GM20000 (cell line): ENCODE measurements around the gene CBLC.

Experiments
- DNase-seq: peaks from one replicate; pipeline ENCODE4 v3.0.0; 2012; ENCODE audit warnings: low spot score
- CTCF ChIP-seq: IDR thresholded peaks from 2 replicates; pipeline ENCODE4 v1.5.1; 2012; ENCODE audit warnings: mild to moderate bottlenecking, control low read depth; ENCODE audit errors: extremely low read depth, missing control alignments

CBLC gene

DNA sequence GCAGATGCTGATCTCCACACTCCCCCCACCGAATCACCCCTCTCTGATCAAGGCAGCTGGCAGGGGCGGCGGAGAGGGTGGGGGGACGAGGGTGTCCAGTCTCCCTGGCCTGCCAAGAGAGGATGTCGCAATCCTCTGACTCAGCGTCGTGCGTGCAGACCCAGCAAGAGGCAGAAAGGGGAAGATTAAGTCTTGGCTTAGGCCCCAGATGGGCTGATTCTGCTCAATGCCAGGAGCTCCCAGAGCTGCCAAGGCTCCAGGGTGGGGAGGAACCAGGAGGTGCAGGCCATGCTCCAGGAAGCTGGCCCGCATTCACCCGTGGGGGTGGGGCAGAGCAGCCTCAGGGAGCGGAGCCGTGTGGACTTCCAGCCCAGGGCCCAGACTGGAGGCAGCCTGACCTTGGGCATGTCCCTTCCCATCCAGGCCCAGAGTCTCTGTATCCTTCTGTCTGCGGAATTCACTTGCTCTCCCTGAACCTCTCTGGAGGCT lies 35.8 kb upstream of the CBLC start:
- DNase-seq: no peak
- TF ChIP-seq CTCF: no peak

- no peak for TF ChIP-seq CTCF
- DNase-seq: no peak
Observed at GRCh38 chr19:44742330-44743061, 35.2 kb upstream of the CBLC start.

GRCh38 chr19:44744871-44745332 lies 32.8 kb upstream of the CBLC start:
- DNase-seq: no peak
- TF ChIP-seq CTCF: no peak

DNA sequence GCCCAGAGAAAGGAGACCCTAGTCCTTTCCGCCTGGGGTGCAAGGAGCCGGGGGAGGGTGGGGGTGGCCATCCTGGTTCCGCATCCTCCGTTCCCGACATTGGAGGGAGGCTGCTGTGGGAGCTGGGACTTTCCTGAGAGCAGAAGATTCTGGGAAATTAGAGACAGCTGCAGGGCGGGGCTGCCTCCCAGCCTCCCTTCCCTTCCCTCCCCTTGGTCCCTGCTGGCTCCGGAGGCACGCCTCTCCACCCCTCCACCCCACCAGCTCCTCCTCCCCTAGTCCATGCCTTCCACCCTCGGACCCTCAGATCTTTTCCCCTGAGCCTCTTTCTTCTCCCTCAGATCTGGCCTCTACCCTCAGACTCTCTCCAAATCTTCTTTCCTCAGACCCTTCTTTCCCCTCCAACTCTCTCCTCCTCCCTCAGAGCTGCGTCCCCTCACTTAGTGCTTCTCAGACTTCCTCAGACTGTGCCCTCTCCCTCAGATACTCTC lies 32.3 kb upstream of the CBLC start:
- no peak for TF ChIP-seq CTCF
- DNase-seq: no peak

DNA sequence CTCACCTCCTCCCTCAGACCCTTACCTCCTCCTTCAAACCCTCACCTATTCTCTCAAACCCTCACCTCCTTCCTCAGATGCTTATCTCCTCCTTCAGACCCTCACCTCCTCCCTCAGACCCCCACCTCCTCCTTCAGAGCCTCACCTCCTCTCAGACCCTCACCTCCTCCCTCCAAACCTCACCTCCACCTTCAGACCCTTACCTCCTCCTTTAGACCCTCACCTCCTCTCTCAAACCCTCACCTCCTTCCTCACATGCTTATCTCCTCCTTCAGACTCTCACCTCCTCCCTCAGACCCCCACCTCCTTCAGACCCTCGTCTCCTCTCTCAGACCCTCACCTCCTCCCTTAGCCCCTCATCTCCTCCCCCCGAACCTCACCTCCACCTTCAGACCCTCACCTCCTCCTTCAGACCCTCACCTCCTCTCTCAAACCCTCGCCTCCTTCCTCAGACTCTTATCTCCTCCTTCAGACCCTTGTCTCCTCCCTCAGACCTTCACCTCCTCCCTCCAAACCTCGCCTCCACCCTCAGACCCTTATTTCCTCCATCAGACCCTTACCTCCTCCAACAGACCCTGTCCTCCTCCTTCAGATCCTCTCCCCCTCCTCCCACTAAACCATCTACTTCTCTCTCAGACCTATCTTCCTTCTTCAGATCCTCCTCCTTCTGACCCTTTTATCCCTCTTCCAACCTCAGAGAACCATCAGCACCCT lies 31.6 kb upstream of the CBLC start:
- no peak for DNase-seq
- TF ChIP-seq CTCF: no peak

GRCh38 chr19:44746616-44746945 lies 31.1 kb upstream of the CBLC start:
- no peak for DNase-seq
- TF ChIP-seq CTCF: no peak
